ENCODE data around the gene C1orf94.

C1orf94 gene

GRCh38 chr1:34176830-34177603 is at the start of gene C1orf94:
C1orf94 (plus strand) TSS chr1:34176907; CDS start chr1:34177790, 883 bp downstream.
- DNase-seq (ENCODE audit: low spot score): no peak

GRCh38 chr1:34127006-34128000 is 49.4 kb upstream of the C1orf94 start:
- DNase-seq (ENCODE audit: low spot score): no peak

- DNase-seq (ENCODE audit: low spot score): no peak
Observed at GRCh38 chr1:34128186-34128889, 48.4 kb upstream of the C1orf94 start.

- no peak for DNase-seq (ENCODE audit: low spot score)
Observed at GRCh38 chr1:34129630-34130029, 47.1 kb upstream of the C1orf94 start.

- no peak for DNase-seq (ENCODE audit: low spot score)
Observed at GRCh38 chr1:34130306-34130705, 46.4 kb upstream of the C1orf94 start.

GRCh38 chr1:34131396-34132160 is 45.1 kb upstream of the C1orf94 start:
- no peak for DNase-seq (ENCODE audit: low spot score)

- DNase-seq (ENCODE audit: low spot score): no peak
Observed at GRCh38 chr1:34132161-34132420, 44.6 kb upstream of the C1orf94 start.

GRCh38 chr1:34137411-34137810 is 39.3 kb upstream of the C1orf94 start:
- no peak for DNase-seq (ENCODE audit: low spot score)

- DNase-seq (ENCODE audit: low spot score): no peak
Observed at GRCh38 chr1:34140011-34140676, 36.6 kb upstream of the C1orf94 start.

GRCh38 chr1:34143975-34144374 is 32.7 kb upstream of the C1orf94 start:
- DNase-seq (ENCODE audit: low spot score): no peak

- no peak for DNase-seq (ENCODE audit: low spot score)
Observed at GRCh38 chr1:34144766-34145165, 31.9 kb upstream of the C1orf94 start.

GRCh38 chr1:34147301-34147700 is 29.4 kb upstream of the C1orf94 start:
- no peak for DNase-seq (ENCODE audit: low spot score)

- DNase-seq (ENCODE audit: low spot score): no peak
Observed at GRCh38 chr1:34149501-34149900, 27.2 kb upstream of the C1orf94 start.

GRCh38 chr1:34153246-34153645 is 23.5 kb upstream of the C1orf94 start:
- DNase-seq (ENCODE audit: low spot score): no peak

GRCh38 chr1:34155860-34156259 is 20.8 kb upstream of the C1orf94 start:
- no peak for DNase-seq (ENCODE audit: low spot score)

GRCh38 chr1:34156739-34157138 is 20.0 kb upstream of the C1orf94 start:
- DNase-seq (ENCODE audit: low spot score): no peak

- peak; percentile 63 for DNase-seq (ENCODE audit: low spot score)
Observed at GRCh38 chr1:34162852-34163766, 13.6 kb upstream of the C1orf94 start.

- no peak for DNase-seq (ENCODE audit: low spot score)
Observed at GRCh38 chr1:34163792-34164731, 12.6 kb upstream of the C1orf94 start.
